ENCODE results near the gene OTOG. TPM values are rescaled to one million over a fixed set of nuclear protein-coding genes. Genes with fewer than 3 reads are reported as not detected.

OTOG gene
- total RNA-seq, 1 donor, result not detected

DNA sequence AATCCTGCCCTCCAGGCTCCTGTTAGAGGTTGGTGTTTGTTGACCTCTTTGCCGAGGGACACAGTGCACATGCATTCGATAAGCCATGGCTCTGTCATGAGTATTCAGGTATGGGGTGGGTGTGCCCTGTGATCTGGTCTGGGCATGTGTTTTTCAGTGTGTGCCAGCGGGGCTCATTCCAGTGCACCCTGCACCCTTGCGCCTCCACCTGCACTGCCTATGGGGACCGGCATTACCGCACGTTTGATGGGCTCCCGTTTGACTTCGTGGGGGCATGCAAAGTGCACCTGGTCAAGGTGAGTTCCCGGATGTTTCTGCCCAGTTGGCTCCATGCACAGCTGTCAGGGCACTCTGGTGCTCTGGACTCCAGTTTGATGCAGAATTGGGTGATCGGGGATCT, 44.2 kb downstream of the OTOG start:
- TF ChIP-seq, protein P1, sequence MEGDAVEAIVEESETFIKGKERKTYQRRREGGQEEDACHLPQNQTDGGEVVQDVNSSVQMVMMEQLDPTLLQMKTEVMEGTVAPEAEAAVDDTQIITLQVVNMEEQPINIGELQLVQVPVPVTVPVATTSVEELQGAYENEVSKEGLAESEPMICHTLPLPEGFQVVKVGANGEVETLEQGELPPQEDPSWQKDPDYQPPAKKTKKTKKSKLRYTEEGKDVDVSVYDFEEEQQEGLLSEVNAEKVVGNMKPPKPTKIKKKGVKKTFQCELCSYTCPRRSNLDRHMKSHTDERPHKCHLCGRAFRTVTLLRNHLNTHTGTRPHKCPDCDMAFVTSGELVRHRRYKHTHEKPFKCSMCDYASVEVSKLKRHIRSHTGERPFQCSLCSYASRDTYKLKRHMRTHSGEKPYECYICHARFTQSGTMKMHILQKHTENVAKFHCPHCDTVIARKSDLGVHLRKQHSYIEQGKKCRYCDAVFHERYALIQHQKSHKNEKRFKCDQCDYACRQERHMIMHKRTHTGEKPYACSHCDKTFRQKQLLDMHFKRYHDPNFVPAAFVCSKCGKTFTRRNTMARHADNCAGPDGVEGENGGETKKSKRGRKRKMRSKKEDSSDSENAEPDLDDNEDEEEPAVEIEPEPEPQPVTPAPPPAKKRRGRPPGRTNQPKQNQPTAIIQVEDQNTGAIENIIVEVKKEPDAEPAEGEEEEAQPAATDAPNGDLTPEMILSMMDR (IDR thresholded peaks at IDR 0.05; ENCODE audit: insufficient read depth, low read length), result no peak
- H3K4me3 ChIP-seq (ENCODE audit: low read depth, low read length), result no peak overlapping the region
- no peak for DNase-seq (ENCODE audit: low read depth)

DNA sequence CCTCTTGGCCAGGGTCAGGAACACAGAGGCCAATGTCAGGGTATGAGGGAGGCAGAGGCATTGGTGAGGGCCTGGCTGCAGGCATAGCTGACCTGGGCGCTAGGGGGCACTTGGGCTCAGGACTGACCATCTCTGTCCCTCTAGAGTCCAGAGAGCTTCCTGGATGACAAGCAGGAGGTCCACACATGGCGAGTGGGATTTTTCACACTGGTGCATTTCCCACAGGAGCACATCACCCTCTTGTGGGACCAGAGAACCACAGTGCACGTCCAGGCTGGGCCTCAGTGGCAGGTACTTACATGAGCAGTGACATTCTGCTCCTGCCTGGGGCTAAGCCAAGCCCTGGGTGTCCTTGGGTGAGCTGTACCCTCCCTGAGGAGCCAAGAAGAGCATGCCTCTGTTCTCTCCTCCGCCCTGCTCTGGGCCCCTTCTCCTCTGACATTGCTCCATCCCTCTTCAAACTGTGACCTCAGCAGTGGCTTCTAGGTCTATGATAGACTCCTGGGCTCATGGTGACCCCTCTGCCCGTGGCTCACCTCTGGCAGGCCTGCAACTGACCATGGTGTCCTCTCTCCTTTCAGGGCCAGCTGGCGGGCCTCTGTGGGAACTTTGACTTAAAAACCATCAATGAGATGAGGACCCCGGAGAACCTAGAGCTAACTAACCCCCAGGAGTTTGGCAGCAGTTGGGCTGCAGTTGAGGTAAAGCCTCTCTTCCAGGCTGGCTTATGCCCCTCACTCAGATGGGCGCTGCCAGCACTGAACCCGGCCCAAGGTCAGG, 46.6 kb downstream of the OTOG start:
- DNase-seq (ENCODE audit: low read depth), result no peak
- TF ChIP-seq, protein P1 (IDR thresholded peaks at IDR 0.05; ENCODE audit: insufficient read depth, low read length), result no peak
- no peak overlapping the region for H3K4me3 ChIP-seq (ENCODE audit: low read depth, low read length)

DNA sequence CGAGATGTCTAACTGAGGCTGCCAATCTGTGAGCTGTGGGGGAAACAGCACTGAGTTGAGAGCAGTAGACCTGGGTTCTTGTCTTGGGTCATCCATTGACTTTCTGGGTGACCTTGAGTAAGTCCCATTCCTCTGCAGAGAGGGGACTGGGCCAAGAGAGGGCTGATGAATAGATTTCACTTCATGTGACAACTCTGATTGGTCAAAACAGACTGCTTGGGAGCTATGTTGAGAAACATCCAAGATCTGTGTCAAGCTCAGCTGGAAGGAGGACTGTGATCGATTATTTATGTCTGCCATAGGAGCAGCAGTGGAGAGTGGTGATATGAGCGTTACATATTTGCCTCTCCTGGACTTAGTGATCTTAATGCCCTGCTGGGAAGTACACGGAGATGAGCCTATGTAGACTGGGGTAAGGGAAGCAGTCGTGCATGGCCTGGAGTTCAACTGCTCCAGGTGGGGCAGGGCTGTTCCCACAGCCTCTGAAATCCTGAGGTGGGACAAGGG, 47.7 kb downstream of the OTOG start:
- H3K4me3 ChIP-seq (ENCODE audit: low read depth, low read length), result no peak overlapping the region
- TF ChIP-seq, protein P1 (IDR thresholded peaks at IDR 0.05; ENCODE audit: insufficient read depth, low read length), result no peak
- no peak for DNase-seq (ENCODE audit: low read depth)

DNA sequence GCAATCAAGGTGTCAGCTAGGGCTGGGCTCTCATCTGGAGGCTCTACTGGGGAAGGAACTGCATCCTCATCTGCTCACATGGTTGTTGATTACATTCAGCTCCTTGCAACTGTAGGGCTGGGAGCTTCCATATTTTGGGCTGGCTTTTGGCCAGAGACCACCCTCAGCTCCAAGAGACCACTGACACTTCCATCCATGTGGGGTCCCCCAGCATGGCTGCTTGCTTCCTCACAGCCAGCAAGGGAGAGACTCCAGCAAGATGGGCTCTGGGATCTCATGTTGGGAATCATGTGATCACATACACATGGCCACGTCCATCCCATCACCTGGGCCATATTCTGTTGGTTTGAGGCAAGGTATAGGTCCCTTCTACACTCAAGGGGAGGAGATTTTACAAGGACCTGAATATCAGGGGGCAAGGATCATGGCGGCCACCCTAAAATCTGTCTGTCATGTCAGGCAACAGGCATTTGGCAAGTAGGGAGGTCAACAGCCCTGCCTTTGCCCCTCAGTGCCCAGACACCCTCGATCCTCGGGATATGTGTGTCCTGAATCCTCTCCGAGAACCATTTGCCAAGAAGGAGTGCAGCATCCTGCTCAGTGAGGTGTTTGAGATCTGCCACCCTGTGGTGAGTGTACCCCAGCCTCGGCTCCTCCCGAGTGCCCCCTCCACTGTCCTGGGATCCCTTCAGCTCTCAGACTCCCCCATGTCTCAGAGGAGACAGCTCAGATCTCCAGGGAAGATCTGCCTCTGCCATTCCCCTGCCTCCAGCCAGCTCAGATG, 48.7 kb downstream of the OTOG start:
- TF ChIP-seq, protein P1 (IDR thresholded peaks at IDR 0.05; ENCODE audit: insufficient read depth, low read length), result no peak
- H3K4me3 ChIP-seq (ENCODE audit: low read depth, low read length), result no peak overlapping the region
- no peak for DNase-seq (ENCODE audit: low read depth)

DNA sequence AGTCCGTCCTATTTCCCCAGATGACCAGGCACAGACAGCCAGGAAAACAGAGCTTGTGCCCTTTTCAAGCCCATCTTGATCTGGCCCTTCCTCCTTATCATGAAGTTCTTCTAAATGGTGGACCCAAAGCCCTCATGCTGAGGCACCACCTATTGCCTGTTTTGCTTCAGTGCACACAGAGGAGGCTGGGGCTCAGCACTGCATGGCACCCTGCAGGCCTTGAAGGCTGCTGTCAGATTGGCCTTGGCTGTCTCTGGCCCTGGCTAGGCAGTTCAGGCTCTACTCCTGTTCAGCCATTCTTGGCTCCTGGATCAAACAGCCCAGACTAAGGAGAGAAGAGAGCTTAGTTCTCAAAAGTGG, 49.2 kb downstream of the OTOG start:
- H3K4me3 ChIP-seq (ENCODE audit: low read depth, low read length), result no peak overlapping the region
- no peak for DNase-seq (ENCODE audit: low read depth)
- TF ChIP-seq, protein P1 (IDR thresholded peaks at IDR 0.05; ENCODE audit: insufficient read depth, low read length), result no peak

DNA sequence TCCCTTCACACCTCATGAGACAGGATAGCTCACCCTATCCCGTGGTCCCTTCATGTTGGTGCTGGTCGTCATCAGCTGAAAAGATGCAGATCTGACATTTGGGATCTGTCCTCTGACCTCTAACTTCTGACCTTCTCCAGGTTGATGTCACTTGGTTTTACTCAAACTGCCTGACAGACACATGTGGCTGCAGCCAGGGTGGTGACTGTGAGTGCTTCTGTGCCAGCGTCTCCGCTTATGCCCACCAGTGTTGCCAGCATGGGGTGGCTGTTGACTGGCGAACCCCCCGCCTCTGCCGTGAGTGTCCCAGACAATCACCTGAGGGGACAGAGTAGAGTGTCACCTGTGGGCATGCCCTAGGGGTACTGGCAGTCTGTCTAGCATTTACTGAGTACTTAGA, 49.7 kb downstream of the OTOG start:
- H3K4me3 ChIP-seq (ENCODE audit: low read depth, low read length), result no peak overlapping the region
- TF ChIP-seq, protein P1 (IDR thresholded peaks at IDR 0.05; ENCODE audit: insufficient read depth, low read length), result no peak
- DNase-seq (ENCODE audit: low read depth), result no peak
